GM12878 (cell line): ENCODE results near the gene ATP6V1G2. TPM values are rescaled to one million over a fixed set of nuclear protein-coding genes. Genes with fewer than 3 reads are reported as not detected.
A peak's percentile ranks its signal among the peaks of the same experiment; 100 is the strongest.

Experiments
- BHLHE40 ChIP-seq, 2 experiments: fragments of 450-650 bp in 1 of 2; IDR thresholded peaks; 2 replicates each; pipeline ENCODE4 v1.6.1; 2011 to 2017; ENCODE audit warnings: low read depth in 2 of 2, borderline replicate concordance in 1 of 2, improper control_type of control experiment in 1 of 2, low read length in 1 of 2, mild to moderate bottlenecking in 1 of 2
- CEBPB ChIP-seq, 2 experiments: fragments of 150-350 bp in 1 of 2; IDR thresholded peaks; 2 replicates each; pipeline ENCODE4 v1.6.1; 2012 to 2014; ENCODE audit warnings: low read depth in 2 of 2, low read length in 2 of 2, borderline replicate concordance in 1 of 2, inconsistent platforms in 1 of 2
- CHD1 ChIP-seq: IDR thresholded peaks from 2 replicates; pipeline ENCODE4 v1.6.1; 2012; ENCODE audit warnings: low read depth, low read length, improper control_type of control experiment
- ETV6 ChIP-seq, 2 experiments: fragments of 450-650 bp in 1 of 2; IDR thresholded peaks in 1 of 2; conservative IDR thresholded peaks in 1 of 2; 2 replicates each; pipeline ENCODE4 v1.6.1; 2014; ENCODE audit warnings: antibody characterized with exemption in 1 of 2, borderline replicate concordance in 1 of 2, low read depth in 1 of 2, mild to moderate bottlenecking in 1 of 2, moderate library complexity in 1 of 2
- FOS ChIP-seq: IDR thresholded peaks from 3 replicates; pipeline ENCODE4 v1.6.1; 2011; ENCODE audit warnings: borderline replicate concordance; ENCODE audit not compliant: insufficient read length; ENCODE audit errors: extremely low read depth
- GABPA ChIP-seq: IDR thresholded peaks from 2 replicates; pipeline ENCODE4 v1.6.1; 2014; ENCODE audit warnings: antibody characterized with exemption, low read depth, mild to moderate bottlenecking, inconsistent platforms
- GATAD2B ChIP-seq: fragments of 450-650 bp; conservative IDR thresholded peaks from 2 replicates; pipeline ENCODE4 v1.6.1; 2017; ENCODE audit warnings: low read depth, mild to moderate bottlenecking, moderate library complexity
- HSF1 ChIP-seq: fragments of 150-350 bp; IDR thresholded peaks from 2 replicates; pipeline ENCODE4 v1.6.1; 2014; ENCODE audit warnings: mild to moderate bottlenecking, low read depth, low read length
- IKZF2 ChIP-seq, 2 experiments: fragments of 450-650 bp; IDR thresholded peaks; 2 replicates each; pipeline ENCODE4 v1.6.1; 2017; ENCODE audit warnings: mild to moderate bottlenecking in 2 of 2, moderate library complexity in 2 of 2
- MAX ChIP-seq: IDR thresholded peaks from 2 replicates; pipeline ENCODE4 v1.6.1; 2012; ENCODE audit warnings: low read depth, low read length, improper control_type of control experiment
- MEF2A ChIP-seq: IDR thresholded peaks from 2 replicates; pipeline ENCODE4 v1.6.1; 2011; ENCODE audit warnings: low read depth, mild to moderate bottlenecking, low read length, moderate library complexity; ENCODE audit not compliant: insufficient read depth
- PML ChIP-seq: IDR thresholded peaks from 2 replicates; pipeline ENCODE4 v1.6.1; 2012; ENCODE audit warnings: low read length, inconsistent platforms
- RAD21 ChIP-seq: IDR thresholded peaks from 2 replicates; pipeline ENCODE4 v1.6.1; 2011; ENCODE audit warnings: mild to moderate bottlenecking, low read depth, low read length, moderate library complexity; ENCODE audit not compliant: insufficient read depth
- RCOR1 ChIP-seq: conservative IDR thresholded peaks from 2 replicates; pipeline ENCODE4 v1.6.1; 2012; ENCODE audit warnings: low read depth, low read length, improper control_type of control experiment
- REST ChIP-seq: IDR thresholded peaks from 2 replicates; pipeline ENCODE4 v1.6.1; 2012; ENCODE audit warnings: mild to moderate bottlenecking, low read depth, low read length
- WRNIP1 ChIP-seq: IDR thresholded peaks from 2 replicates; pipeline ENCODE4 v1.6.1; 2011; ENCODE audit warnings: low read depth, low read length, improper control_type of control experiment, borderline replicate concordance
- ZNF274 ChIP-seq: IDR thresholded peaks from one replicate; pipeline ENCODE4 v1.8.0; 2011; ENCODE audit not compliant: insufficient read length, insufficient read depth
- polyA plus RNA-seq, 11 experiments: library from polyadenylated mRNA; depleted of rRNA in 4 of 11; unstranded in 6 of 11; stranded (reverse) in 5 of 11; fragments of >200 nt; fragmentation: Nextera tagmentation in 4 of 11; fragmentation: Illumina TruSeq in 1 of 11; extraction: Ambion mirVana in 4 of 11; extraction: Trizol in 1 of 11; gene quantifications; 1 replicate in 1 of 11; 2 replicates in 10 of 11; pipeline versions ENCODE4 v1.2.1 to v1.2.3, GENCODE V29; 2011 to 2016; ENCODE audit warnings: inconsistent platforms in 2 of 11, missing spikeins in 2 of 11, low read depth in 1 of 11
- total RNA-seq, 4 experiments: library from RNA; depleted of rRNA in 3 of 4; stranded (reverse); fragments of >200 nt in 3 of 4; fragmentation: Illumina TruSeq in 1 of 4; extraction: Trizol in 1 of 4; gene quantifications; 2 replicates each; pipeline versions ENCODE4 v1.2.1 to v1.2.3, GENCODE V29; 2013 to 2021
- TF ChIP-seq, protein P1 (sequence below): fragments of 450-650 bp; conservative IDR thresholded peaks from 2 replicates; pipeline ENCODE4 v1.6.1; 2017; ENCODE audit warnings: mild to moderate bottlenecking, moderate library complexity

Gene ATP6V1G2
- total and polyA plus RNA-seq, 10 of the 15 experiments (the other 5 are each of a cell fraction or from before 2014, with no cell fraction given), result 0.45 to 8.9 (median 2.8) TPM

- TF ChIP-seq REST (peak; percentile 32; the same call in 1 of the 2 replicates), HSF1 (no peak), WRNIP1 (peak; percentile 68; the same call in 1 of the 2 replicates), IKZF2 (IDR thresholded peaks at IDR 0.05) (peak; percentile 72 to 84), PML (no peak), MAX (no peak), BHLHE40 (IDR thresholded peaks at IDR 0.05; ENCODE audit: borderline replicate concordance in 1 of 2, low read depth in 2 of 2, low read length in 1 of 2) (peak; percentile 68 to 72; a peak in 3 of 4 replicates), CEBPB (IDR thresholded peaks at IDR 0.05; ENCODE audit: borderline replicate concordance in 1 of 2, low read depth in 2 of 2, low read length in 2 of 2) (peak in 1 of 2 experiments; percentile 59; a peak in 1 of 4 replicates), CHD1 (no peak), GATAD2B (peak; percentile 58; the same call in 1 of the 2 replicates), ZNF274 (no peak), FOS (no peak), GABPA (peak; percentile 57; the same call in 1 of the 2 replicates), RCOR1 (no peak), RAD21 (peak; percentile 1; the same call in 1 of the 2 replicates), ETV6 (conservative IDR thresholded peaks at IDR 0.05 in 1 of 2, IDR thresholded peaks at IDR 0.05 in 1 of 2; ENCODE audit: borderline replicate concordance in 1 of 2, low read depth in 1 of 2) (peak in 1 of 2 experiments; percentile 99; a peak in 2 of 4 replicates), MEF2A (peak; percentile 72; the same call in 1 of the 2 replicates)
- TF ChIP-seq, protein P1, sequence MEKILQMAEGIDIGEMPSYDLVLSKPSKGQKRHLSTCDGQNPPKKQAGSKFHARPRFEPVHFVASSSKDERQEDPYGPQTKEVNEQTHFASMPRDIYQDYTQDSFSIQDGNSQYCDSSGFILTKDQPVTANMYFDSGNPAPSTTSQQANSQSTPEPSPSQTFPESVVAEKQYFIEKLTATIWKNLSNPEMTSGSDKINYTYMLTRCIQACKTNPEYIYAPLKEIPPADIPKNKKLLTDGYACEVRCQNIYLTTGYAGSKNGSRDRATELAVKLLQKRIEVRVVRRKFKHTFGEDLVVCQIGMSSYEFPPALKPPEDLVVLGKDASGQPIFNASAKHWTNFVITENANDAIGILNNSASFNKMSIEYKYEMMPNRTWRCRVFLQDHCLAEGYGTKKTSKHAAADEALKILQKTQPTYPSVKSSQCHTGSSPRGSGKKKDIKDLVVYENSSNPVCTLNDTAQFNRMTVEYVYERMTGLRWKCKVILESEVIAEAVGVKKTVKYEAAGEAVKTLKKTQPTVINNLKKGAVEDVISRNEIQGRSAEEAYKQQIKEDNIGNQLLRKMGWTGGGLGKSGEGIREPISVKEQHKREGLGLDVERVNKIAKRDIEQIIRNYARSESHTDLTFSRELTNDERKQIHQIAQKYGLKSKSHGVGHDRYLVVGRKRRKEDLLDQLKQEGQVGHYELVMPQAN, result no peak
Observed at GRCh38 chr6:31559958-31560696, 13.7 kb upstream of the ATP6V1G2 start (continued).
